Stomach (tissue), 9 donors: ENCODE data around the gene LGI1. TPM values are rescaled to one million over a fixed set of nuclear protein-coding genes. Genes with fewer than 3 reads are reported as not detected.

Source experiments
- DNase-seq, 2 donors: peaks; one replicate each; pipeline versions ENCODE4 v3.0.0 to v3.0.0-alpha.2; 2013 to 2019
- H3K27ac ChIP-seq, 5 donors: fragments of 200-600 bp in 4 of 5; sonication (generic) in 4 of 5; one replicate each; pipeline ENCODE4 v1.5.1; 2013 to 2019; ENCODE audit warnings: mild to moderate bottlenecking in 1 of 5, moderate library complexity in 1 of 5
- H3K27me3 ChIP-seq, 3 donors: fragments of 200-600 bp; sonication (generic); one replicate each; pipeline ENCODE4 v1.5.1; 2017 to 2019; ENCODE audit warnings: mixed run types in 1 of 3
- H3K36me3 ChIP-seq, 4 donors: fragments of 200-600 bp; sonication (generic); 1 replicate in 3 of 4; 2 replicates in 1 of 4; pipeline ENCODE4 v1.5.1; 2016 to 2019
- H3K4me1 ChIP-seq, 4 donors: fragments of 200-600 bp; sonication (generic); one replicate each; pipeline ENCODE4 v1.5.1; 2016 to 2019
- H3K4me3 ChIP-seq, 4 donors: fragments of 200-600 bp; sonication (generic) in 3 of 4; one replicate each; pipeline ENCODE4 v1.5.1; 2016 to 2019; ENCODE audit warnings: mild to moderate bottlenecking in 1 of 4
- H3K9me3 ChIP-seq, 4 donors: fragments of 200-600 bp; sonication (generic); one replicate each; pipeline ENCODE4 v1.5.1; 2016 to 2019
- CTCF ChIP-seq, 7 experiments: fragments of 450-650 bp in 4 of 7; fragments of 200-600 bp in 3 of 7; sonication (generic) in 3 of 7; IDR thresholded peaks; one replicate each; pipeline ENCODE4 v1.5.1; 2016 to 2019; ENCODE audit warnings: antibody characterized with exemption in 7 of 7, control low read depth in 2 of 7, mild to moderate bottlenecking in 1 of 7
- EP300 ChIP-seq: sonication (generic); formaldehyde crosslinking; IDR thresholded peaks from one replicate; pipeline ENCODE4 v1.6.1; 2017; ENCODE audit warnings: antibody characterized with exemption
- POLR2A ChIP-seq, 4 donors: fragments of 450-650 bp; IDR thresholded peaks; one replicate each; pipeline ENCODE4 v1.6.1; 2016; ENCODE audit warnings: antibody characterized with exemption in 4 of 4, control low read depth in 2 of 4, mild to moderate bottlenecking in 1 of 4, moderate library complexity in 1 of 4
- POLR2AphosphoS5 ChIP-seq, 3 donors: sonication (generic); formaldehyde crosslinking; IDR thresholded peaks; one replicate each; pipeline ENCODE4 v1.6.1; 2016; ENCODE audit warnings: antibody characterized with exemption in 3 of 3
- WGBS, 5 donors: extraction: QIAGEN DNeasy Blood & Tissue Kit in 3 of 5; methylation state at CpG; one replicate each; pipeline versions ENCODE4 v1.1.5 to v1.1.7; 2013 to 2018; 5-methylcytosine and 5-hydroxymethylcytosine counted together
- intact Hi-C: fragments of 100-400 bp; cut with DNase I; formaldehyde crosslinking; loops from one replicate; pipeline ENCODE4 v1.15.1; 2023; ENCODE audit warnings: low total_unique reads
- polyA plus RNA-seq, 3 donors: library from polyadenylated mRNA; stranded (reverse); fragments of 200-250 nt; gene quantifications; one replicate each; pipeline ENCODE4 v1.2.3, GENCODE V29; 2013
- total RNA-seq, 5 donors: library from RNA; depleted of rRNA; stranded (reverse); fragments of >200 nt; gene quantifications; one replicate each; pipeline versions ENCODE4 v1.1.0 to v1.2.3, GENCODE V29; 2014 to 2016
- donor health status: healthy with polysubstance abuse.
- donor health status: Bipolar disorder and iron deficiency.
- donor health status: healthy.

The LGI1 gene
- total and polyA plus RNA-seq, 8 donors, result 0.12 to 7.2 (median 1.6) TPM; not detected in 2

- TF ChIP-seq EP300 (no peak), POLR2AphosphoS5 (IDR thresholded peaks at IDR 0.05) (no peak), CTCF (IDR thresholded peaks at IDR 0.05) (no peak), POLR2A (IDR thresholded peaks at IDR 0.05) (no peak)
- peaks cover 0 to 8% (median 6%) of the 10 kb centered on the region in 3 donors for H3K27me3 ChIP-seq
- no peaks in the 10 kb centered on the region for H3K4me1 ChIP-seq
- H3K9me3 ChIP-seq, result no peaks in the 10 kb centered on the region
- H3K27ac ChIP-seq, result no peak overlapping the region
- no peaks in the 10 kb centered on the region for H3K36me3 ChIP-seq
- 37 to 47% (median 42%) methylated on average over 2 of the region's 2 CpGs for WGBS, 5 donors
- no peak overlapping the region for H3K4me3 ChIP-seq
- no peak for DNase-seq
- intact Hi-C loops, result no loop called here
These were observed 19.4 kb downstream of the LGI1 start for GRCh38 chr10:93777092-93777491.

- WGBS, 5 donors, result 46 to 67% (median 59%) methylated on average over 2 of the region's 2 CpGs
- peaks cover 0 to 3% (median 0%) of the 10 kb centered on the region in 3 donors for H3K27me3 ChIP-seq
- H3K9me3 ChIP-seq, result no peaks in the 10 kb centered on the region
- H3K4me3 ChIP-seq, result no peak overlapping the region
- H3K27ac ChIP-seq, result no peak overlapping the region
- H3K4me1 ChIP-seq, result no peaks in the 10 kb centered on the region
- no peak for DNase-seq
- TF ChIP-seq POLR2A (IDR thresholded peaks at IDR 0.05) (no peak), POLR2AphosphoS5 (IDR thresholded peaks at IDR 0.05) (no peak), CTCF (IDR thresholded peaks at IDR 0.05) (no peak), EP300 (no peak)
- H3K36me3 ChIP-seq, result no peaks in the 10 kb centered on the region
- intact Hi-C loops, result no loop called here
These were observed 26.3 kb downstream of the LGI1 start for GRCh38 chr10:93784059-93784458.

GRCh38 chr10:93788413-93789208, 30.9 kb downstream of the LGI1 start:
- Histone ChIP-seq H3K36me3 (no peaks in the 10 kb centered on the region), H3K4me3 (no peak overlapping the region), H3K27me3 (peaks cover 0 to 7% (median 0%) of the 10 kb centered on the region in 3 donors), H3K4me1 (no peaks in the 10 kb centered on the region), H3K27ac (no peak overlapping the region), H3K9me3 (no peaks in the 10 kb centered on the region)
- WGBS, 5 donors, result 70 to 78% (median 72%) methylated on average over 3 of the region's 3 CpGs
- intact Hi-C loops, result no loop called here
- TF ChIP-seq CTCF (IDR thresholded peaks at IDR 0.05) (no peak), POLR2A (IDR thresholded peaks at IDR 0.05) (no peak), POLR2AphosphoS5 (IDR thresholded peaks at IDR 0.05) (no peak), EP300 (no peak)
- DNase-seq, result no peak

GRCh38 chr10:93790439-93790838, 32.7 kb downstream of the LGI1 start:
- H3K4me3 ChIP-seq, result no peak overlapping the region
- no peak overlapping the region for H3K27ac ChIP-seq
- intact Hi-C loops, result no loop called here
- peaks cover 0 to 7% (median 0%) of the 10 kb centered on the region in 3 donors for H3K27me3 ChIP-seq
- no peaks in the 10 kb centered on the region for H3K36me3 ChIP-seq
- TF ChIP-seq POLR2A (IDR thresholded peaks at IDR 0.05), result no peak
- no peak for TF ChIP-seq CTCF (IDR thresholded peaks at IDR 0.05)
- TF ChIP-seq EP300, result no peak
- TF ChIP-seq POLR2AphosphoS5 (IDR thresholded peaks at IDR 0.05), result no peak
- DNase-seq, result no peak
- no peaks in the 10 kb centered on the region for H3K9me3 ChIP-seq
- no peaks in the 10 kb centered on the region for H3K4me1 ChIP-seq
- WGBS, 5 donors, result 33 to 39% (median 37%) methylated on average over 3 of the region's 3 CpGs
